ENCODE measurements around the gene FCHSD2. TPM values are rescaled to one million over a fixed set of nuclear protein-coding genes. Genes with fewer than 3 reads are reported as not detected.

Gene FCHSD2
- total and polyA plus RNA-seq, 9 of the 15 experiments (the other 6 are each of a cell fraction or from before 2014, with no cell fraction given), result 1.8 to 14.7 (median 6.4) TPM

- H3K27ac ChIP-seq (ENCODE audit: extremely low read depth, low read depth, low read length), result no peak overlapping the region
- H3K4me3 ChIP-seq, result no peak overlapping the region
- ChIA-PET POLR2A (interaction anchor here (0.7 to 2.1 kb wide), 2 partner anchors 9 to 16 kb away, joined by 5 to 6 read pairs; no protein-coding TSS in a partner anchor), CTCF (ENCODE audit: low intra/inter-chr PET ratio) (no interaction called here)
- no peaks in the 10 kb centered on the region for H3K9me1 ChIP-seq (ENCODE audit: control insufficient read depth, insufficient read depth, low read length)
- BruUV-seq (replicated peaks), result no TSS peak
- H3K36me3 ChIP-seq (ENCODE audit: control insufficient read depth, insufficient read depth, low read length), result no peaks in the 10 kb centered on the region
- in situ Hi-C loops (cut with MboI) (no loop called here), intact Hi-C loops (cut with micrococcal nuclease) (no loop called here)
- no peaks in the 10 kb centered on the region for H3K27me3 ChIP-seq (ENCODE audit: control insufficient read depth in 2 of 2, insufficient read depth in 2 of 2, low read length in 2 of 2)
- no peak overlapping the region for H3K9ac ChIP-seq (ENCODE audit: insufficient read depth in 1 of 2, low read depth in 2 of 2, low read length in 2 of 2)
- ATAC-seq, result no peak
- DNase-seq (ENCODE audit: extremely low read depth in 1 of 4, low spot score in 3 of 4), result no peak
- no peak for FAIRE-seq
- no peaks in the 10 kb centered on the region for H4K20me1 ChIP-seq (replicated peaks; ENCODE audit: control insufficient read depth, insufficient read depth, low read length)
- WGBS (ENCODE audit: insufficient coverage, low coverage, missing lambda C conversion rate), result 94% methylated on average over 6 of the region's 6 CpGs
- H3K4me2 ChIP-seq (ENCODE audit: insufficient read depth, low read length), result no peak overlapping the region
- H3K9me3 ChIP-seq (replicated peaks; ENCODE audit: control insufficient read depth, insufficient read depth, low read depth, low read length), result peaks cover 2% of the 10 kb centered on the region; the same call in 1 of the 2 replicates
- H2AFZ ChIP-seq (ENCODE audit: low read depth, low read length), result no peak overlapping the region
- TF ChIP-seq POLR2G (IDR thresholded peaks at IDR 0.05; ENCODE audit: low read depth, low read length) (no peak), PHF8 (IDR thresholded peaks at IDR 0.05; ENCODE audit: borderline replicate concordance, low read length) (no peak), TCF7L2 (IDR thresholded peaks at IDR 0.05; ENCODE audit: low read depth, low read length) (no peak), KDM4B (IDR thresholded peaks at IDR 0.05; ENCODE audit: borderline replicate concordance in 2 of 2, low read depth in 1 of 2) (no peak), SIX5 (IDR thresholded peaks at IDR 0.05; ENCODE audit: borderline replicate concordance in 1 of 2, insufficient read depth in 1 of 2, low read depth in 1 of 2, low read length in 2 of 2) (no peak), FOS (IDR thresholded peaks at IDR 0.05; ENCODE audit: extremely low read depth, insufficient read length) (no peak), ZNF253 (CRISPR knock-in tag; conservative IDR thresholded peaks at IDR 0.05) (no peak), YBX1 (IDR thresholded peaks at IDR 0.05) (no peak), TEAD2 (tag; IDR thresholded peaks at IDR 0.05) (no peak), GTF2F1 (IDR thresholded peaks at IDR 0.05; ENCODE audit: low read depth, low read length) (no peak), ZNF324 (CRISPR knock-in tag; IDR thresholded peaks at IDR 0.05) (no peak), ZMIZ1 (IDR thresholded peaks at IDR 0.05; ENCODE audit: low read depth in 2 of 2, low read length in 2 of 2) (no peak), NCOA1 (IDR thresholded peaks at IDR 0.05; ENCODE audit: low read depth) (no peak)
- TF ChIP-seq, protein P1, sequence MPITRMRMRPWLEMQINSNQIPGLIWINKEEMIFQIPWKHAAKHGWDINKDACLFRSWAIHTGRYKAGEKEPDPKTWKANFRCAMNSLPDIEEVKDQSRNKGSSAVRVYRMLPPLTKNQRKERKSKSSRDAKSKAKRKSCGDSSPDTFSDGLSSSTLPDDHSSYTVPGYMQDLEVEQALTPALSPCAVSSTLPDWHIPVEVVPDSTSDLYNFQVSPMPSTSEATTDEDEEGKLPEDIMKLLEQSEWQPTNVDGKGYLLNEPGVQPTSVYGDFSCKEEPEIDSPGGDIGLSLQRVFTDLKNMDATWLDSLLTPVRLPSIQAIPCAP (CRISPR knock-in tag; IDR thresholded peaks at IDR 0.05; ENCODE audit: borderline replicate concordance), result no peak
- TF ChIP-seq, protein P2, sequence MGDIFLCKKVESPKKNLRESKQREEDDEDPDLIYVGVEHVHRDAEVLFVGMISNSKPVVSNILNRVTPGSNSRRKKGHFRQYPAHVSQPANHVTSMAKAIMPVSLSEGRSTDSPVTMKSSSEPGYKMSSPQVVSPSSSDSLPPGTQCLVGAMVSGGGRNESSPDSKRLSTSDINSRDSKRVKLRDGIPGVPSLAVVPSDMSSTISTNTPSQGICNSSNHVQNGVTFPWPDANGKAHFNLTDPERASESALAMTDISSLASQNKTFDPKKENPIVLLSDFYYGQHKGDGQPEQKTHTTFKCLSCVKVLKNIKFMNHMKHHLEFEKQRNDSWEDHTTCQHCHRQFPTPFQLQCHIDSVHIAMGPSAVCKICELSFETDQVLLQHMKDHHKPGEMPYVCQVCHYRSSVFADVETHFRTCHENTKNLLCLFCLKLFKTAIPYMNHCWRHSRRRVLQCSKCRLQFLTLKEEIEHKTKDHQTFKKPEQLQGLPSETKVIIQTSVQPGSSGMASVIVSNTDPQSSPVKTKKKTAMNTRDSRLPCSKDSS (IDR thresholded peaks at IDR 0.05; ENCODE audit: low read depth, partially characterized antibody), result no peak
- H3K79me2 ChIP-seq (ENCODE audit: control insufficient read depth, insufficient read depth, low read length), result no peaks in the 10 kb centered on the region
- no peaks in the 10 kb centered on the region for H3K4me1 ChIP-seq (replicated peaks in 1 of 2; ENCODE audit: control insufficient read depth in 2 of 2, insufficient read depth in 2 of 2, low read length in 2 of 2)
Observed at GRCh38 chr11:73113426-73113825, 28.7 kb downstream of the FCHSD2 start.

Data from K562 (cell line).